Body of pancreas (tissue), 4 donors: ENCODE data around the gene HECW1.

Experiments used
- POLR2A ChIP-seq, 3 donors: fragments of 450-650 bp; IDR thresholded peaks; one replicate each; pipeline ENCODE4 v1.6.1; 2016; ENCODE audit warnings: antibody characterized with exemption in 3 of 3, mild to moderate bottlenecking in 2 of 3
- TF ChIP-seq, protein P1 (sequence below), 7 experiments: fragments of 450-650 bp in 4 of 7; fragments of 200-600 bp in 3 of 7; sonication (generic) in 3 of 7; IDR thresholded peaks; one replicate each; pipeline ENCODE4 v1.5.1; 2016 to 2019; ENCODE audit warnings: antibody characterized with exemption in 7 of 7

DNA sequence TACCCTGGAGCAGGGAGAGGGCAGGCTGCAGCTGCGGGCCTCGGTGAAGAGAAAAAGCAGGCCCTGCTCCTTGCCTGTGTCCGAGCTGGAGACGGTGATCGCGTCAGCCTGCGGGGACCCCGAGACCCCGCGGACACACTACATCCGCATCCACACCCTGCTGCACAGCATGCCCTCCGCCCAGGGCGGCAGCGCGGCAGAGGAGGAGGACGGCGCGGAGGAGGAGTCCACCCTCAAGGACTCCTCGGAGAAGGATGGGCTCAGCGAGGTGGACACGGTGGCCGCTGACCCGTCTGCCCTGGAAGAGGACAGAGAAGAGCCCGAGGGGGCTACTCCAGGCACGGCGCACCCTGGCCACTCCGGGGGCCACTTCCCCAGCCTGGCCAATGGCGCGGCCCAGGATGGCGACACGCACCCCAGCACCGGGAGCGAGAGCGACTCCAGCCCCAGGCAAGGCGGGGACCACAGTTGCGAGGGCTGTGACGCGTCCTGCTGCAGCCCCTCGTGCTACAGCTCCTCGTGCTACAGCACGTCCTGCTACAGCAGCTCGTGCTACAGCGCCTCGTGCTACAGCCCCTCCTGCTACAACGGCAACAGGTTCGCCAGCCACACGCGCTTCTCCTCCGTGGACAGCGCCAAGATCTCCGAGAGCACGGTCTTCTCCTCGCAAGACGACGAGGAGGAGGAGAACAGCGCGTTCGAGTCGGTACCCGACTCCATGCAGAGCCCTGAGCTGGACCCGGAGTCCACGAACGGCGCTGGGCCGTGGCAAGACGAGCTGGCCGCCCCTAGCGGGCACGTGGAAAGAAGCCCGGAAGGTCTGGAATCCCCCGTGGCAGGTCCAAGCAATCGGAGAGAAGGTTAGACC lies 332.5 kb downstream of the HECW1 start:
- TF ChIP-seq, protein P1, sequence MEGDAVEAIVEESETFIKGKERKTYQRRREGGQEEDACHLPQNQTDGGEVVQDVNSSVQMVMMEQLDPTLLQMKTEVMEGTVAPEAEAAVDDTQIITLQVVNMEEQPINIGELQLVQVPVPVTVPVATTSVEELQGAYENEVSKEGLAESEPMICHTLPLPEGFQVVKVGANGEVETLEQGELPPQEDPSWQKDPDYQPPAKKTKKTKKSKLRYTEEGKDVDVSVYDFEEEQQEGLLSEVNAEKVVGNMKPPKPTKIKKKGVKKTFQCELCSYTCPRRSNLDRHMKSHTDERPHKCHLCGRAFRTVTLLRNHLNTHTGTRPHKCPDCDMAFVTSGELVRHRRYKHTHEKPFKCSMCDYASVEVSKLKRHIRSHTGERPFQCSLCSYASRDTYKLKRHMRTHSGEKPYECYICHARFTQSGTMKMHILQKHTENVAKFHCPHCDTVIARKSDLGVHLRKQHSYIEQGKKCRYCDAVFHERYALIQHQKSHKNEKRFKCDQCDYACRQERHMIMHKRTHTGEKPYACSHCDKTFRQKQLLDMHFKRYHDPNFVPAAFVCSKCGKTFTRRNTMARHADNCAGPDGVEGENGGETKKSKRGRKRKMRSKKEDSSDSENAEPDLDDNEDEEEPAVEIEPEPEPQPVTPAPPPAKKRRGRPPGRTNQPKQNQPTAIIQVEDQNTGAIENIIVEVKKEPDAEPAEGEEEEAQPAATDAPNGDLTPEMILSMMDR (IDR thresholded peaks at IDR 0.05) = no peak
- TF ChIP-seq POLR2A (IDR thresholded peaks at IDR 0.05) = no peak
